Stomach (tissue), 9 donors: Measurements from ENCODE around the gene RPTOR. TPM values are rescaled to one million over a fixed set of nuclear protein-coding genes. Genes with fewer than 3 reads are reported as not detected.
A peak's percentile ranks its signal among the peaks of the same experiment; 100 is the strongest.

Experiments
- DNase-seq, 2 donors: peaks; one replicate each; pipeline versions ENCODE4 v3.0.0 to v3.0.0-alpha.2; 2013 to 2019
- H3K27ac ChIP-seq, 5 donors: fragments of 200-600 bp in 4 of 5; sonication (generic) in 4 of 5; one replicate each; pipeline ENCODE4 v1.5.1; 2013 to 2019; ENCODE audit warnings: mild to moderate bottlenecking in 1 of 5, moderate library complexity in 1 of 5
- H3K27me3 ChIP-seq, 3 donors: fragments of 200-600 bp; sonication (generic); one replicate each; pipeline ENCODE4 v1.5.1; 2017 to 2019; ENCODE audit warnings: mixed run types in 1 of 3
- H3K36me3 ChIP-seq, 4 donors: fragments of 200-600 bp; sonication (generic); 1 replicate in 3 of 4; 2 replicates in 1 of 4; pipeline ENCODE4 v1.5.1; 2016 to 2019
- H3K4me1 ChIP-seq, 4 donors: fragments of 200-600 bp; sonication (generic); one replicate each; pipeline ENCODE4 v1.5.1; 2016 to 2019
- H3K4me3 ChIP-seq, 4 donors: fragments of 200-600 bp; sonication (generic) in 3 of 4; one replicate each; pipeline ENCODE4 v1.5.1; 2016 to 2019; ENCODE audit warnings: mild to moderate bottlenecking in 1 of 4
- H3K9me3 ChIP-seq, 4 donors: fragments of 200-600 bp; sonication (generic); one replicate each; pipeline ENCODE4 v1.5.1; 2016 to 2019
- CTCF ChIP-seq, 7 experiments: fragments of 450-650 bp in 4 of 7; fragments of 200-600 bp in 3 of 7; sonication (generic) in 3 of 7; IDR thresholded peaks; one replicate each; pipeline ENCODE4 v1.5.1; 2016 to 2019; ENCODE audit warnings: antibody characterized with exemption in 7 of 7, control low read depth in 2 of 7, mild to moderate bottlenecking in 1 of 7
- EP300 ChIP-seq: sonication (generic); formaldehyde crosslinking; IDR thresholded peaks from one replicate; pipeline ENCODE4 v1.6.1; 2017; ENCODE audit warnings: antibody characterized with exemption
- POLR2A ChIP-seq, 4 donors: fragments of 450-650 bp; IDR thresholded peaks; one replicate each; pipeline ENCODE4 v1.6.1; 2016; ENCODE audit warnings: antibody characterized with exemption in 4 of 4, control low read depth in 2 of 4, mild to moderate bottlenecking in 1 of 4, moderate library complexity in 1 of 4
- POLR2AphosphoS5 ChIP-seq, 3 donors: sonication (generic); formaldehyde crosslinking; IDR thresholded peaks; one replicate each; pipeline ENCODE4 v1.6.1; 2016; ENCODE audit warnings: antibody characterized with exemption in 3 of 3
- WGBS, 5 donors: extraction: QIAGEN DNeasy Blood & Tissue Kit in 3 of 5; methylation state at CpG; one replicate each; pipeline versions ENCODE4 v1.1.5 to v1.1.7; 2013 to 2018; 5-methylcytosine and 5-hydroxymethylcytosine counted together
- intact Hi-C: fragments of 100-400 bp; cut with DNase I; formaldehyde crosslinking; loops from one replicate; pipeline ENCODE4 v1.15.1; 2023; ENCODE audit warnings: low total_unique reads
- polyA plus RNA-seq, 3 donors: library from polyadenylated mRNA; stranded (reverse); fragments of 200-250 nt; gene quantifications; one replicate each; pipeline ENCODE4 v1.2.3, GENCODE V29; 2013
- total RNA-seq, 5 donors: library from RNA; depleted of rRNA; stranded (reverse); fragments of >200 nt; gene quantifications; one replicate each; pipeline versions ENCODE4 v1.1.0 to v1.2.3, GENCODE V29; 2014 to 2016
- donor health status: healthy with polysubstance abuse.
- donor health status: Bipolar disorder and iron deficiency.
- donor health status: healthy.

Gene RPTOR
- total and polyA plus RNA-seq, 8 donors, result 3.8 to 103 (median 19.3) TPM

- H3K4me3 ChIP-seq, result no peak overlapping the region
- H3K27me3 ChIP-seq, result no peaks in the 10 kb centered on the region
- intact Hi-C loops, result no loop called here
- H3K27ac ChIP-seq, result no peak overlapping the region
- WGBS, 5 donors, result 95 to 96% (median 96%) methylated on average over 20 to 24 of the region's 24 CpGs
- no peaks in the 10 kb centered on the region for H3K9me3 ChIP-seq
- DNase-seq, result no peak
- H3K4me1 ChIP-seq, result no peaks in the 10 kb centered on the region
- TF ChIP-seq CTCF (IDR thresholded peaks at IDR 0.05) (no peak), POLR2AphosphoS5 (IDR thresholded peaks at IDR 0.05) (no peak), POLR2A (IDR thresholded peaks at IDR 0.05) (no peak), EP300 (no peak)
- peaks cover 0 to 17% (median 12%) of the 10 kb centered on the region in 4 donors for H3K36me3 ChIP-seq
These were observed 271.8 kb downstream of the RPTOR start for GRCh38 chr17:80816241-80817103.

GRCh38 chr17:80817321-80817845 lies 272.7 kb downstream of the RPTOR start:
- DNase-seq, result no peak
- intact Hi-C loops, result no loop called here
- Histone ChIP-seq H3K4me3 (no peak overlapping the region), H3K9me3 (no peaks in the 10 kb centered on the region), H3K4me1 (no peaks in the 10 kb centered on the region), H3K27ac (no peak overlapping the region), H3K27me3 (no peaks in the 10 kb centered on the region), H3K36me3 (peaks cover 0 to 19% (median 14%) of the 10 kb centered on the region in 4 donors)
- TF ChIP-seq CTCF (IDR thresholded peaks at IDR 0.05) (no peak), POLR2AphosphoS5 (IDR thresholded peaks at IDR 0.05) (no peak), POLR2A (IDR thresholded peaks at IDR 0.05) (no peak), EP300 (no peak)
- WGBS, 5 donors, result 95 to 99% (median 96%) methylated on average over 11 of the region's 11 CpGs

- Histone ChIP-seq H3K4me1 (no peaks in the 10 kb centered on the region), H3K36me3 (peaks cover 0 to 20% (median 14%) of the 10 kb centered on the region in 4 donors), H3K4me3 (no peak overlapping the region), H3K9me3 (no peaks in the 10 kb centered on the region), H3K27me3 (no peaks in the 10 kb centered on the region), H3K27ac (no peak overlapping the region)
- intact Hi-C loops, result no loop called here
- no peak for DNase-seq
- TF ChIP-seq CTCF (IDR thresholded peaks at IDR 0.05) (no peak), POLR2A (IDR thresholded peaks at IDR 0.05) (no peak), EP300 (no peak), POLR2AphosphoS5 (IDR thresholded peaks at IDR 0.05) (no peak)
- 82 to 88% (median 82%) methylated on average over 10 of the region's 10 CpGs for WGBS, 5 donors
These were observed 273.2 kb downstream of the RPTOR start for GRCh38 chr17:80817861-80818260.

GRCh38 chr17:80818871-80819270 lies 274.2 kb downstream of the RPTOR start:
- H3K36me3 ChIP-seq, result peaks cover 0 to 27% (median 23%) of the 10 kb centered on the region in 4 donors
- no peak for DNase-seq
- 88 to 93% (median 90%) methylated on average over 9 of the region's 9 CpGs for WGBS, 5 donors
- no peaks in the 10 kb centered on the region for H3K9me3 ChIP-seq
- no peaks in the 10 kb centered on the region for H3K27me3 ChIP-seq
- intact Hi-C loops, result no loop called here
- TF ChIP-seq CTCF (IDR thresholded peaks at IDR 0.05), result no peak
- TF ChIP-seq POLR2AphosphoS5 (IDR thresholded peaks at IDR 0.05), result no peak
- no peak for TF ChIP-seq EP300
- TF ChIP-seq POLR2A (IDR thresholded peaks at IDR 0.05), result no peak
- no peak overlapping the region for H3K4me3 ChIP-seq
- peak overlapping the region in 1 of 5 donors; percentile 56 for H3K27ac ChIP-seq
- H3K4me1 ChIP-seq, result no peaks in the 10 kb centered on the region
